Esophagus squamous epithelium (tissue), 5 donors: ENCODE results near the gene NPHP4. TPM values are rescaled to one million over a fixed set of nuclear protein-coding genes. Genes with fewer than 3 reads are reported as not detected.

Source experiments
- DNase-seq: peaks from one replicate; lab custom pipeline; 2025; lab: John Stamatoyannopoulos, UW
- H3K27ac ChIP-seq, 4 donors: fragments of 200-600 bp; sonication (generic); one replicate each; pipeline ENCODE4 v1.5.1; 2016 to 2019; ENCODE audit warnings: mild to moderate bottlenecking in 1 of 4
- H3K27me3 ChIP-seq, 4 donors: fragments of 200-600 bp; sonication (generic); 1 replicate in 3 of 4; 2 replicates in 1 of 4; pipeline versions ENCODE4 v1.5.1 to v1.6.0; 2017 to 2021; ENCODE audit warnings: antibody characterized with exemption in 1 of 4
- H3K36me3 ChIP-seq, 3 donors: fragments of 200-600 bp; sonication (generic); one replicate each; pipeline ENCODE4 v1.5.1; 2016 to 2019
- H3K4me1 ChIP-seq, 3 donors: fragments of 200-600 bp; sonication (generic); one replicate each; pipeline ENCODE4 v1.5.1; 2017 to 2019
- H3K4me3 ChIP-seq, 4 donors: fragments of 200-600 bp; sonication (generic); 1 replicate in 3 of 4; 2 replicates in 1 of 4; pipeline ENCODE4 v1.5.1; 2016 to 2019; ENCODE audit warnings: mild to moderate bottlenecking in 2 of 4, moderate library complexity in 1 of 4
- H3K9me3 ChIP-seq, 3 donors: fragments of 200-600 bp; sonication (generic); one replicate each; pipeline ENCODE4 v1.5.1; 2016 to 2019
- POLR2A ChIP-seq, 4 donors: fragments of 450-650 bp; IDR thresholded peaks; one replicate each; pipeline ENCODE4 v1.6.1; 2017; ENCODE audit warnings: antibody characterized with exemption in 4 of 4, mild to moderate bottlenecking in 4 of 4, moderate library complexity in 3 of 4
- WGBS, 2 donors: methylation state at CpG; one replicate each; pipeline ENCODE4 v1.1.5; 2018; 5-methylcytosine and 5-hydroxymethylcytosine counted together
- intact Hi-C: fragments of 100-400 bp; cut with DNase I; formaldehyde crosslinking; loops from one replicate; pipeline ENCODE4 v1.15.0; 2022
- total RNA-seq, 4 donors: library from RNA; depleted of rRNA; stranded (reverse); fragments of >200 nt; gene quantifications; one replicate each; pipeline ENCODE4 v1.1.0, GENCODE V29; 2016
- TF ChIP-seq, protein P1 (sequence below), 6 experiments: fragments of 450-650 bp in 4 of 6; fragments of 200-600 bp in 2 of 6; sonication (generic) in 2 of 6; IDR thresholded peaks; one replicate each; pipeline ENCODE4 v1.5.1; 2016 to 2019; ENCODE audit warnings: antibody characterized with exemption in 6 of 6, mild to moderate bottlenecking in 4 of 6, moderate library complexity in 4 of 6
- donor health status: DM: yes; HTN: yes; CAD: no.

NPHP4 gene
- total RNA-seq, 4 donors from 2014 or later = 2.4 to 8.8 (median 5.3) TPM

DNA sequence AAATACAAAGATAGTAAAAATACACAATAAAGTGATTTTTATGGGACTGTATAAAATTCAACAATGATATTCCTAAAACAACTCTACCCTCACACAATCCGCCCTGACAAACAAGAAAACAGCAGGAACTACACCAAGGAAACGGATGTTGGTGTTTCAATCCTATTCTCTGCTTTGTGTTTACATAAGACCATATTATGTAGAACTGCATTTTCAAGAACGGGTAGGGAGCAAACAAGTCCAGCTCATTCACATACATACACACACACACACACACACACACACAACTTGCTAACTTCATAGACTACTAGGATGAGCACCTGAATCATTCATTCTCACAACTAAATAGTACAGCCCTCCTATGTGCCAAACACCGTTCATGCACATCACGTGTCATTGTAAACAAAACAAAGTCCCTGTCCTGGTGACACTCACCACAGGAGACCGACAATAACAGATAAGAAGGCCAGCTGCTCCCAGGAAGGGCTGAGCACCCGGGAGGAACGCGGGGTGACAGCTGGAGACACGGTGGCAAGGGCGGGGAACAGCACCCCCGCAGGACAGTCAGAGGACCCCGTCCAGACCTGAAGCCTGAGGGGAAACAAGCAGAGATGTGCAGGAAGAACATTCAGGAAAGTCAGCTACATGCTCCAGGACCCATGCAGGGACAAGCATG, 43.0 kb downstream of the NPHP4 start:
- no peak for DNase-seq
- intact Hi-C loops = no loop called here
- no peaks in the 10 kb centered on the region for H3K9me3 ChIP-seq
- H3K4me3 ChIP-seq = no peak overlapping the region
- H3K36me3 ChIP-seq = peaks cover 0 to 81% (median 0%) of the 10 kb centered on the region in 3 donors
- no peak overlapping the region for H3K27ac ChIP-seq
- WGBS, 2 donors = 83 to 89% methylated on average over 8 to 12 of the region's 13 CpGs
- TF ChIP-seq POLR2A (IDR thresholded peaks at IDR 0.05) = no peak
- TF ChIP-seq, protein P1, sequence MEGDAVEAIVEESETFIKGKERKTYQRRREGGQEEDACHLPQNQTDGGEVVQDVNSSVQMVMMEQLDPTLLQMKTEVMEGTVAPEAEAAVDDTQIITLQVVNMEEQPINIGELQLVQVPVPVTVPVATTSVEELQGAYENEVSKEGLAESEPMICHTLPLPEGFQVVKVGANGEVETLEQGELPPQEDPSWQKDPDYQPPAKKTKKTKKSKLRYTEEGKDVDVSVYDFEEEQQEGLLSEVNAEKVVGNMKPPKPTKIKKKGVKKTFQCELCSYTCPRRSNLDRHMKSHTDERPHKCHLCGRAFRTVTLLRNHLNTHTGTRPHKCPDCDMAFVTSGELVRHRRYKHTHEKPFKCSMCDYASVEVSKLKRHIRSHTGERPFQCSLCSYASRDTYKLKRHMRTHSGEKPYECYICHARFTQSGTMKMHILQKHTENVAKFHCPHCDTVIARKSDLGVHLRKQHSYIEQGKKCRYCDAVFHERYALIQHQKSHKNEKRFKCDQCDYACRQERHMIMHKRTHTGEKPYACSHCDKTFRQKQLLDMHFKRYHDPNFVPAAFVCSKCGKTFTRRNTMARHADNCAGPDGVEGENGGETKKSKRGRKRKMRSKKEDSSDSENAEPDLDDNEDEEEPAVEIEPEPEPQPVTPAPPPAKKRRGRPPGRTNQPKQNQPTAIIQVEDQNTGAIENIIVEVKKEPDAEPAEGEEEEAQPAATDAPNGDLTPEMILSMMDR (IDR thresholded peaks at IDR 0.05) = no peak
- H3K27me3 ChIP-seq = no peaks in the 10 kb centered on the region
- peaks cover 0 to 9% (median 0%) of the 10 kb centered on the region in 3 donors for H3K4me1 ChIP-seq

DNA sequence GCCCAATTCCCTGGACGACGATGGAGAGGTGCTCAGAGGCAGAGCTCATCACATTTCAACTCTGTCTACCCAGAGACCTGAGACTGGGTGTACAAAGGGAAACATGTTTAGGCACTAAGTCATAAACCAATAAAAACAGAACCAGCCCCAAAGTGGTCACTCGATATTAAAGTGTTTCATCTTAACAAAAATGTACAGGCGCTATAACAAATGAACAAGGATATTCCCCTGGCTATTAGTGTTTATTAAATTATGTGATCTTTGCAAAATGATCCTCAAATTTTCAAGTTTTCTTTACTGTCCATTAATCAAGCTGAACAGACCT, 43.6 kb downstream of the NPHP4 start:
- intact Hi-C loops = no loop called here
- no peaks in the 10 kb centered on the region for H3K27me3 ChIP-seq
- WGBS, 2 donors = 89 to 96% methylated on average over 2 of the region's 4 CpGs
- TF ChIP-seq, protein P1 (IDR thresholded peaks at IDR 0.05) = no peak
- no peak for TF ChIP-seq POLR2A (IDR thresholded peaks at IDR 0.05)
- H3K4me1 ChIP-seq = peaks cover 0 to 9% (median 0%) of the 10 kb centered on the region in 3 donors
- peaks cover 0 to 79% (median 0%) of the 10 kb centered on the region in 3 donors for H3K36me3 ChIP-seq
- no peaks in the 10 kb centered on the region for H3K9me3 ChIP-seq
- no peak for DNase-seq
- no peak overlapping the region for H3K4me3 ChIP-seq
- no peak overlapping the region for H3K27ac ChIP-seq

DNA sequence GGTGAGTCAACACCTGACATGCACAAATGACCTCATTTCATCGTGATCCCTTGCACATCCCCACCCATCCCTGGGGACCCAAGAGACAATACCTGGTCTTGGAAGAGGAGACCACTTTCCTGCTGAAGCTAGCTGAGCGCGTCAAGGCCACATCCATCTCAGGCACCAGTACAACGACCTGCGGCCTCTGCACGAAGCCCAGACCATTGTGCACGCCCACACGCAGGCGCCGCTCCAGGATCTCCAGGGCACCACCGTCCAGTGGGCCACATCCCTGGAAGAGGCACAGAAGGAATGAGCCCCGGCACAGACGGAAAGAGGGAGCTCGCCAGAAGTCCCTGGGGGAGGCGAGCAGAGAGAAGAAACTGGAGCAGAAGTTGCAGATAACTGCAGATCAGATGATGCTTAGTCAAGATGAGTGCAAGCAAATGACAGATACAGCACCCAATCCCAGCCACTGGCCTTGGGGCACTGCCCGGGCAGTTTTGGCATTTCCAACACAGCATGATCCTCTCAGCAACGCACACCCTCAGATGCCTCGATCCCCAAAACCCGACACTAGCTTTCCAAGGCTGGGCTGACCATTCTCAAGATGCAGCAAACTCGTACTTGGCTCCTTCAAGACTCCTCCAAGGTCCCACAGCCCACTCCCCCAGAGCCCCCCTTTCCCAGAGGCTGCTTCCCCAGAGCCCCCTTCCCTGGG, 44.1 kb downstream of the NPHP4 start:
- no peaks in the 10 kb centered on the region for H3K27me3 ChIP-seq
- H3K4me3 ChIP-seq = no peak overlapping the region
- no peak for DNase-seq
- H3K4me1 ChIP-seq = peaks cover 0 to 9% (median 0%) of the 10 kb centered on the region in 3 donors
- no peaks in the 10 kb centered on the region for H3K9me3 ChIP-seq
- intact Hi-C loops = no loop called here
- TF ChIP-seq, protein P1 (IDR thresholded peaks at IDR 0.05) = no peak
- TF ChIP-seq POLR2A (IDR thresholded peaks at IDR 0.05) = no peak
- WGBS, 2 donors = 62 to 76% methylated on average over 5 to 11 of the region's 20 CpGs
- H3K27ac ChIP-seq = no peak overlapping the region
- peaks cover 0 to 74% (median 0%) of the 10 kb centered on the region in 3 donors for H3K36me3 ChIP-seq

DNA sequence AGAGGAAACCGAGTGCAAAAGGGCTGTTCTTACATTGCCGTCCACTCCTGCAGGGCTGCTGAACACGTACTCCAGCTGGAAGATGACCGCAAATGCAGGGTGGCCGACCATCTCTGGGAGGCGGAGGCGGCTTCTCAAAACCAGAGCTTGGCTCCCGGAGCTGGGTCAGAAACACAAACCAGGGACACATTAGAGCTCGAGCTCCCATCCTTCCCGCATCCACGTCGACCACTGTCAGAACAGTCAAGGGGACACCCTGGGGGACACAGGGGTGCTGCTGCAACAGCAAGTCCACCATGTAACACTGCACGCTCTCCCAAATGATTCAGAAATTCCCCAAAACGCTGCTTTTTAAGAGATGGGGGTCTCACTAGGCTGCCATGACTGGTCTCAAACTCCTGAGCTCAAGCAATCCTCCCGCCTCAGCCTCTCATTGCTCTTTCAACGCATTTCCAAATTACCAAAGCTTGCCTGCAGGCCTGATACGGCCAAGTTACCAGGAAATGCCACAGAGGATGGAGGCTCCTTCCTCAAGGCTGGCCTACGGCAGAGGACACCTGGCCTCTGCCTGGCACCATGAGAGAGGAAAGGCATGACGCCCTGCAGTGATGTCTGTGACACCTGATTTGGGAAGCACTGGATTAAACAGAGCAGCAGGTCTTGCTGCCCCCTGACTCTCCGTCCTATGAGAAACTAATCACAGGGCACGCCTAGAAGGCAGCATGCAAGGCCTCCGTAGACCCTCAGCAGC, 45.0 kb downstream of the NPHP4 start:
- peaks cover 0 to 9% (median 0%) of the 10 kb centered on the region in 3 donors for H3K4me1 ChIP-seq
- intact Hi-C loops = no loop called here
- H3K27ac ChIP-seq = no peak overlapping the region
- TF ChIP-seq, protein P1 (IDR thresholded peaks at IDR 0.05) = no peak
- no peak for TF ChIP-seq POLR2A (IDR thresholded peaks at IDR 0.05)
- 93 to 96% methylated on average over 7 to 11 of the region's 22 CpGs for WGBS, 2 donors
- no peak overlapping the region for H3K4me3 ChIP-seq
- no peaks in the 10 kb centered on the region for H3K27me3 ChIP-seq
- DNase-seq = no peak
- no peaks in the 10 kb centered on the region for H3K9me3 ChIP-seq
- H3K36me3 ChIP-seq = peaks cover 0 to 65% (median 0%) of the 10 kb centered on the region in 3 donors
